GM12878 (cell line): ENCODE results near the gene HMGXB4. TPM values are rescaled to one million over a fixed set of nuclear protein-coding genes. Genes with fewer than 3 reads are reported as not detected.

Source experiments
- ATAC-seq: fragments of 200-7000 bp; cut with Tn5 transposase; 3 replicates; pipeline ENCODE4 v1.9.1; 2020; ENCODE audit warnings: mild to moderate bottlenecking, moderate library complexity
- BruUV-seq: library from RNA; stranded (reverse); fragments of 400-500 nt; replicated peaks from 2 replicates; lab custom pipeline; 2021; lab: Mats Ljungman, UMichigan
- CTCF ChIA-PET: fragments of 300-600 bp; sonication (Branson Sonifier 250); formaldehyde crosslinking; extraction: SDS; loops from one replicate; lab custom pipeline; 2021; ENCODE audit warnings: inconsistent platforms; lab: Yijun Ruan, JAX
- POLR2A ChIA-PET: fragments of 350-600 bp; formaldehyde crosslinking; extraction: SDS; loops from one replicate; lab custom pipeline; 2021; ENCODE audit warnings: inconsistent platforms; lab: Charles Lee
- RAD21 ChIA-PET: fragments of 300-600 bp; sonication (Branson Sonifier 250); formaldehyde crosslinking; loops from one replicate; lab custom pipeline; 2023; ENCODE audit warnings: antibody characterized with exemption; ENCODE audit not compliant: unreplicated experiment; lab: Charles Lee
- SMC1A ChIA-PET: fragments of 300-600 bp; sonication (Branson Sonifier 250); formaldehyde crosslinking; loops from one replicate; lab custom pipeline; 2023; ENCODE audit not compliant: unreplicated experiment, uncharacterized antibody; lab: Charles Lee
- DNase-seq: peaks from one replicate; pipeline ENCODE4 v3.0.0-alpha.2; 2011; ENCODE audit warnings: low read depth, low spot score
- FAIRE-seq: peaks from 3 replicates; lab custom pipeline; 2011; peaks lifted over from hg19 to GRCh38; lab: Jason Lieb, UNC
- H2AFZ ChIP-seq: 2 replicates; pipeline ENCODE4 v1.6.0; 2011; ENCODE audit warnings: low read depth, low read length, control low read depth; ENCODE audit not compliant: control insufficient read depth
- H3K27ac ChIP-seq: 2 replicates; pipeline ENCODE4 v1.5.1; 2011; ENCODE audit warnings: control low read depth; ENCODE audit not compliant: control insufficient read depth, insufficient read depth
- H3K27me3 ChIP-seq, 2 experiments: replicated peaks in 1 of 2; 2 replicates each; pipeline versions ENCODE4 v1.6.0 to v1.6.1; 2011; ENCODE audit warnings: low read length in 1 of 2; ENCODE audit not compliant: control insufficient read depth in 2 of 2, insufficient read depth in 2 of 2
- H3K36me3 ChIP-seq, 2 experiments: 2 replicates each; pipeline ENCODE4 v1.5.1; 2011; ENCODE audit warnings: low read length in 1 of 2; ENCODE audit not compliant: control insufficient read depth in 2 of 2, insufficient read depth in 2 of 2
- H3K4me1 ChIP-seq: 2 replicates; pipeline ENCODE4 v1.6.1; 2011; ENCODE audit warnings: mild to moderate bottlenecking, low read length, moderate library complexity, mixed read lengths; ENCODE audit not compliant: control insufficient read depth, insufficient read depth
- H3K4me2 ChIP-seq: 2 replicates; pipeline ENCODE4 v1.6.0; 2011; ENCODE audit warnings: control low read depth; ENCODE audit not compliant: control insufficient read depth, insufficient read depth
- H3K4me3 ChIP-seq: fragments of 200-600 bp; sonication (generic); 2 replicates; pipeline ENCODE4 v1.5.1; 2016
- H3K79me2 ChIP-seq: 2 replicates; pipeline ENCODE4 v1.6.0; 2011; ENCODE audit warnings: low read length; ENCODE audit not compliant: control insufficient read depth, insufficient read depth
- H3K9ac ChIP-seq: 2 replicates; pipeline ENCODE4 v1.8.0; 2011; ENCODE audit warnings: low read length, control low read depth, mixed read lengths; ENCODE audit not compliant: control insufficient read depth, insufficient read depth
- H3K9me3 ChIP-seq: replicated peaks from 3 replicates; pipeline ENCODE4 v1.5.1; 2011; ENCODE audit warnings: mild to moderate bottlenecking, low read length; ENCODE audit not compliant: control insufficient read depth, insufficient read depth
- H4K20me1 ChIP-seq: 2 replicates; pipeline ENCODE4 v1.6.0; 2011; ENCODE audit not compliant: control insufficient read depth, insufficient read depth
- ASH2L ChIP-seq: fragments of 300-600, 200-600 bp; sonication (generic); IDR thresholded peaks from 2 replicates; pipeline ENCODE4 v1.6.1; 2017; ENCODE audit warnings: low read depth, mild to moderate bottlenecking, borderline replicate concordance
- BACH1 ChIP-seq: fragments of 450-650 bp; IDR thresholded peaks from 2 replicates; pipeline ENCODE4 v1.6.1; 2017; ENCODE audit warnings: mild to moderate bottlenecking, borderline replicate concordance
- BRCA1 ChIP-seq: IDR thresholded peaks from 2 replicates; pipeline ENCODE4 v1.6.1; 2011; ENCODE audit warnings: low read depth, low read length, improper control_type of control experiment
- CBFB ChIP-seq: IDR thresholded peaks from 2 replicates; pipeline ENCODE4 v1.6.1; 2016; ENCODE audit warnings: antibody characterized with exemption, low read depth
- CTCF ChIP-seq, 3 experiments: IDR thresholded peaks in 2 of 3; conservative IDR thresholded peaks in 1 of 3; 2 replicates each; pipeline ENCODE4 v1.5.1; 2011; ENCODE audit warnings: low read depth in 3 of 3, low read length in 3 of 3, mild to moderate bottlenecking in 3 of 3, control low read depth in 2 of 3, moderate library complexity in 2 of 3, inconsistent platforms in 1 of 3, mixed read lengths in 1 of 3; ENCODE audit not compliant: control insufficient read depth in 2 of 3, insufficient read depth in 1 of 3; ENCODE audit errors: extremely low read depth in 1 of 3
- ETV6 ChIP-seq, 2 experiments: fragments of 450-650 bp in 1 of 2; IDR thresholded peaks in 1 of 2; conservative IDR thresholded peaks in 1 of 2; 2 replicates each; pipeline ENCODE4 v1.6.1; 2014; ENCODE audit warnings: antibody characterized with exemption in 1 of 2, borderline replicate concordance in 1 of 2, low read depth in 1 of 2, mild to moderate bottlenecking in 1 of 2, moderate library complexity in 1 of 2
- GABPA ChIP-seq: IDR thresholded peaks from 2 replicates; pipeline ENCODE4 v1.6.1; 2014; ENCODE audit warnings: antibody characterized with exemption, low read depth, mild to moderate bottlenecking, inconsistent platforms
- HDAC6 ChIP-seq: fragments of 200-600 bp; sonication (generic); IDR thresholded peaks from one replicate; pipeline ENCODE4 v1.8.0; 2017; ENCODE audit warnings: antibody characterized with exemption; ENCODE audit not compliant: unreplicated experiment
- IKZF2 ChIP-seq, 2 experiments: fragments of 450-650 bp; IDR thresholded peaks; 2 replicates each; pipeline ENCODE4 v1.6.1; 2017; ENCODE audit warnings: mild to moderate bottlenecking in 2 of 2, moderate library complexity in 2 of 2
- JUND ChIP-seq: IDR thresholded peaks from 2 replicates; pipeline ENCODE4 v1.6.1; 2012; ENCODE audit warnings: low read depth, mild to moderate bottlenecking, low read length, improper control_type of control experiment, moderate library complexity
- MAX ChIP-seq: IDR thresholded peaks from 2 replicates; pipeline ENCODE4 v1.6.1; 2012; ENCODE audit warnings: low read depth, low read length, improper control_type of control experiment
- MTA2 ChIP-seq: fragments of 450-650 bp; IDR thresholded peaks from 2 replicates; pipeline ENCODE4 v1.6.1; 2016; ENCODE audit warnings: low read depth, mild to moderate bottlenecking, moderate library complexity
- POLR2AphosphoS5 ChIP-seq: IDR thresholded peaks from 2 replicates; pipeline ENCODE4 v1.6.1; 2011; ENCODE audit warnings: mild to moderate bottlenecking, low read length, inconsistent platforms
- SMAD5 ChIP-seq: IDR thresholded peaks from 2 replicates; pipeline ENCODE4 v1.6.1; 2016; ENCODE audit warnings: antibody characterized with exemption, low read depth
- STAT1 ChIP-seq: fragments of 450-650 bp; conservative IDR thresholded peaks from 2 replicates; pipeline ENCODE4 v1.6.1; 2014; ENCODE audit warnings: antibody characterized with exemption, mild to moderate bottlenecking
- STAT3 ChIP-seq: IDR thresholded peaks from 2 replicates; pipeline ENCODE4 v1.6.1; 2011; ENCODE audit warnings: low read depth, low read length, improper control_type of control experiment
- ZBTB33 ChIP-seq: fragments of 450-650 bp; IDR thresholded peaks from 2 replicates; pipeline ENCODE4 v1.6.1; 2017; ENCODE audit warnings: mild to moderate bottlenecking
- WGBS: methylation state at CpG from one replicate; pipeline ENCODE4 v1.1.6; 2016; ENCODE audit warnings: low lambda C conversion rate; ENCODE audit not compliant: insufficient replicate concordance, insufficient coverage; ENCODE audit errors: missing lambda C conversion rate; 5-methylcytosine and 5-hydroxymethylcytosine counted together
- in situ Hi-C: fragments of 300-500 bp; cut with MboI; formaldehyde crosslinking; loops from 9 replicates; pipeline ENCODE4 v1.14.3; 2018; ENCODE audit warnings: mixed read lengths
- intact Hi-C: fragments of 100-400 bp; cut with micrococcal nuclease; formaldehyde crosslinking; loops from one replicate; pipeline ENCODE4 v1.14.2; 2022; ENCODE audit not compliant: unreplicated experiment
- polyA plus RNA-seq, 11 experiments: library from polyadenylated mRNA; depleted of rRNA in 4 of 11; unstranded in 6 of 11; stranded (reverse) in 5 of 11; fragments of >200 nt; fragmentation: Nextera tagmentation in 4 of 11; fragmentation: Illumina TruSeq in 1 of 11; extraction: Ambion mirVana in 4 of 11; extraction: Trizol in 1 of 11; gene quantifications; 1 replicate in 1 of 11; 2 replicates in 10 of 11; pipeline versions ENCODE4 v1.2.1 to v1.2.3, GENCODE V29; 2011 to 2016; ENCODE audit warnings: inconsistent platforms in 2 of 11, missing spikeins in 2 of 11, low read depth in 1 of 11
- total RNA-seq, 4 experiments: library from RNA; depleted of rRNA in 3 of 4; stranded (reverse); fragments of >200 nt in 3 of 4; fragmentation: Illumina TruSeq in 1 of 4; extraction: Trizol in 1 of 4; gene quantifications; 2 replicates each; pipeline versions ENCODE4 v1.2.1 to v1.2.3, GENCODE V29; 2013 to 2021
- TF ChIP-seq, protein P1 (sequence below): fragments of 450-650 bp; IDR thresholded peaks from 2 replicates; pipeline ENCODE4 v1.6.1; 2016; ENCODE audit warnings: mild to moderate bottlenecking

The HMGXB4 gene
- total and polyA plus RNA-seq, 10 of the 15 experiments (the other 5 are each of a cell fraction or from before 2014, with no cell fraction given) = 15.5 to 44.5 (median 24.9) TPM

DNA sequence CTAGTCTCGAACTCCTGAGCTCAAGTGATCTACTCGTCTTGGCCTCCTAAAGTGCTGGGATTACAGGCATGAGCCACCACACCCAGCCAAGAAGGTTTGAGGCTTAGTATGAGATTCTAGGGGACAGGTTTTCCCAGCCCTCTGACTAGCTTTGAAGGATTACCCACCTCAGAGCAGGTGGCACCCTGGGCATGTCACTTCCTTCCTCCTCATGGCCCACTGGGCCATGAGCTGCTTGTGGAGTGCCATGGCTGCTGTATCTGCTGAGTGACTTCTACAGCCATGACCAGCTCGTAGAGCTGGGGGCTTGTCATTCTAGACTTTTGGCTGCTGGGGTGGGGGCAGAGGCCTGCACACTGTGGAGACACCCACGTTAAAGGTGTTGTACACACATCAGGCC is 67.5 kb downstream of the HMGXB4 start (continued):
- TF ChIP-seq ZBTB33 (no peak), CBFB (no peak), ETV6 (conservative IDR thresholded peaks at IDR 0.05 in 1 of 2, IDR thresholded peaks at IDR 0.05 in 1 of 2; ENCODE audit: borderline replicate concordance in 1 of 2, low read depth in 1 of 2) (no peak), MAX (no peak), MTA2 (no peak), POLR2AphosphoS5 (no peak)

DNA sequence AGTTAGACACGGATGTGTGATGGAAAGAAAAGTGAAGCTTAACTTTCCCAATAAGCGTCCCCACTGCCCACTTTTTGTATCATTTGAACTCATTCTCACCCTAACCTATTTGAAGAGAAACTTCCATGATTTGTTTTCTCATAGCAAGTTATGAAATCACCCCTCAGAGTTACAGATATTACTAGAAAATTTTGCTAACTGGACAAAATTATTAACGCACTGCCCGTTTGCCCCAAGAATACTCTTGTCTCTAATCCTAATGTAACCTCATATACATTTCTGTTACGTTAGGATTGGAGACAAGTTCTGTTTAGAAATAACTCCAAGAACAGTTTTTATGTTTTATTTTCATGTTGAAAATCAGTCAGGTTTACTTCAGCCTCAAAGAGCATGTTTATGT is 67.9 kb downstream of the HMGXB4 start:
- no peak overlapping the region for H3K4me2 ChIP-seq
- no peak overlapping the region for H2AFZ ChIP-seq
- CTCF ChIA-PET = interaction anchor here (0.7 kb wide), 1 partner anchor 1833 kb away, joined by 3 read pairs; no protein-coding TSS in a partner anchor
- H3K79me2 ChIP-seq = no peaks in the 10 kb centered on the region
- SMC1A ChIA-PET = interaction anchor here (1.4 to 2.3 kb wide), 3 partner anchors 12 to 94 kb away, joined by 3 to 8 read pairs (median 5); no protein-coding TSS in a partner anchor
- H3K9me3 ChIP-seq = no peaks in the 10 kb centered on the region
- H3K36me3 ChIP-seq = peaks cover 0 to 31% of the 10 kb centered on the region in 2 experiments; a peak in 3 of 4 replicates
- no peak overlapping the region for H3K27ac ChIP-seq
- H3K27me3 ChIP-seq = no peaks in the 10 kb centered on the region
- no peak for DNase-seq
- POLR2A ChIA-PET = interaction anchor here (1.6 kb wide), 1 partner anchor 19 kb away, joined by 4 read pairs; no protein-coding TSS in a partner anchor
- no TSS peak for BruUV-seq
- RAD21 ChIA-PET = no interaction called here
- FAIRE-seq = no peak
- no peaks in the 10 kb centered on the region for H4K20me1 ChIP-seq
- H3K4me3 ChIP-seq = no peak overlapping the region
- intact Hi-C loops (no loop called here), in situ Hi-C loops (no loop called here)
- ATAC-seq = no peak
- no peak overlapping the region for H3K9ac ChIP-seq
- 89% methylated on average over 5 of the region's 5 CpGs for WGBS
- H3K4me1 ChIP-seq = peaks cover 8% of the 10 kb centered on the region
- no peak for TF ChIP-seq STAT3
- no peak for TF ChIP-seq SMAD5
- TF ChIP-seq, protein P1, sequence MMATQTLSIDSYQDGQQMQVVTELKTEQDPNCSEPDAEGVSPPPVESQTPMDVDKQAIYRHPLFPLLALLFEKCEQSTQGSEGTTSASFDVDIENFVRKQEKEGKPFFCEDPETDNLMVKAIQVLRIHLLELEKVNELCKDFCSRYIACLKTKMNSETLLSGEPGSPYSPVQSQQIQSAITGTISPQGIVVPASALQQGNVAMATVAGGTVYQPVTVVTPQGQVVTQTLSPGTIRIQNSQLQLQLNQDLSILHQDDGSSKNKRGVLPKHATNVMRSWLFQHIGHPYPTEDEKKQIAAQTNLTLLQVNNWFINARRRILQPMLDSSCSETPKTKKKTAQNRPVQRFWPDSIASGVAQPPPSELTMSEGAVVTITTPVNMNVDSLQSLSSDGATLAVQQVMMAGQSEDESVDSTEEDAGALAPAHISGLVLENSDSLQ = no peak
- no peak for TF ChIP-seq CTCF (IDR thresholded peaks at IDR 0.05 in 2 of 3, conservative IDR thresholded peaks at IDR 0.05 in 1 of 3; ENCODE audit: control insufficient read depth in 2 of 3, extremely low read depth in 1 of 3, insufficient read depth in 1 of 3, low read depth in 3 of 3, low read length in 3 of 3)
- TF ChIP-seq JUND = no peak
- TF ChIP-seq IKZF2 (IDR thresholded peaks at IDR 0.05) = no peak
- TF ChIP-seq BRCA1 = no peak
- no peak for TF ChIP-seq BACH1
- TF ChIP-seq GABPA = no peak
- no peak for TF ChIP-seq STAT1
- TF ChIP-seq ASH2L = no peak
- TF ChIP-seq HDAC6 = no peak
- TF ChIP-seq CBFB = no peak
